ENCODE measurements around the gene TMEM187. TPM values are rescaled to one million over a fixed set of nuclear protein-coding genes. Genes with fewer than 3 reads are reported as not detected.

The TMEM187 gene
- total and polyA plus RNA-seq, 2 experiments from 2014 or later = 8.7 to 12.1 TPM

GRCh38 chrX:153960786-153961185 lies 11.8 kb upstream of the TMEM187 start:
- H4K20me1 ChIP-seq (ENCODE audit: insufficient read depth, poor library complexity, severe bottlenecking) = peaks cover 16% of the 10 kb centered on the region

GRCh38 chrX:153961292-153961691 lies 11.3 kb upstream of the TMEM187 start:
- no peaks in the 10 kb centered on the region for H3K27me3 ChIP-seq
- no peak overlapping the region for H3K27ac ChIP-seq
- H3K9me3 ChIP-seq (ENCODE audit: low read depth) = no peaks in the 10 kb centered on the region
- H2AFZ ChIP-seq = no peak overlapping the region
- H3K4me1 ChIP-seq (ENCODE audit: insufficient read depth) = no peaks in the 10 kb centered on the region
- H3K79me2 ChIP-seq = peaks cover 21% of the 10 kb centered on the region
- no peak overlapping the region for H3K4me2 ChIP-seq
- no peaks in the 10 kb centered on the region for H3K36me3 ChIP-seq (replicated peaks; ENCODE audit: insufficient read depth, low read depth)
- no peak for TF ChIP-seq EZH2phosphoT487 (IDR thresholded peaks at IDR 0.05; ENCODE audit: low read depth, severe bottlenecking, unreplicated experiment)
- TF ChIP-seq EZH2 (IDR thresholded peaks at IDR 0.05; ENCODE audit: borderline replicate concordance) = no peak
- no peak for TF ChIP-seq CTCF (IDR thresholded peaks at IDR 0.05; ENCODE audit: poor library complexity)
- no peak for DNase-seq (ENCODE audit: low spot score)
- H3K4me3 ChIP-seq = no peak overlapping the region
- WGBS (ENCODE audit: low lambda C conversion rate, missing lambda C conversion rate) = 92% methylated on average over 11 of the region's 11 CpGs
- H4K20me1 ChIP-seq (ENCODE audit: insufficient read depth, poor library complexity, severe bottlenecking) = peaks cover 19% of the 10 kb centered on the region
- no peaks in the 10 kb centered on the region for H3K9me2 ChIP-seq (replicated peaks; ENCODE audit: insufficient read depth)

More at GRCh38 chrX:153960786-153961185, 11.8 kb upstream of the TMEM187 start:
- H3K4me2 ChIP-seq = no peak overlapping the region
- H3K27ac ChIP-seq = no peak overlapping the region
- 92% methylated on average over 22 of the region's 22 CpGs for WGBS (ENCODE audit: low lambda C conversion rate, missing lambda C conversion rate)
- H3K79me2 ChIP-seq = peaks cover 16% of the 10 kb centered on the region
- no peak overlapping the region for H3K4me3 ChIP-seq
- no peak for TF ChIP-seq EZH2phosphoT487 (IDR thresholded peaks at IDR 0.05; ENCODE audit: low read depth, severe bottlenecking, unreplicated experiment)
- no peak for TF ChIP-seq CTCF (IDR thresholded peaks at IDR 0.05; ENCODE audit: poor library complexity)
- no peak for TF ChIP-seq EZH2 (IDR thresholded peaks at IDR 0.05; ENCODE audit: borderline replicate concordance)
- no peaks in the 10 kb centered on the region for H3K4me1 ChIP-seq (ENCODE audit: insufficient read depth)
- H3K9me3 ChIP-seq (ENCODE audit: low read depth) = no peaks in the 10 kb centered on the region
- H3K36me3 ChIP-seq (replicated peaks; ENCODE audit: insufficient read depth, low read depth) = no peaks in the 10 kb centered on the region
- DNase-seq (ENCODE audit: low spot score) = no peak
- no peaks in the 10 kb centered on the region for H3K9me2 ChIP-seq (replicated peaks; ENCODE audit: insufficient read depth)
- H2AFZ ChIP-seq = no peak overlapping the region
- no peaks in the 10 kb centered on the region for H3K27me3 ChIP-seq

- Histone ChIP-seq H3K27ac (no peak overlapping the region), H3K9me3 (ENCODE audit: low read depth) (no peaks in the 10 kb centered on the region), H3K4me2 (no peak overlapping the region), H4K20me1 (ENCODE audit: insufficient read depth, poor library complexity, severe bottlenecking) (peaks cover 37% of the 10 kb centered on the region), H3K79me2 (peaks cover 44% of the 10 kb centered on the region), H3K36me3 (replicated peaks; ENCODE audit: insufficient read depth, low read depth) (no peaks in the 10 kb centered on the region), H3K9me2 (replicated peaks; ENCODE audit: insufficient read depth) (no peaks in the 10 kb centered on the region), H3K27me3 (no peaks in the 10 kb centered on the region), H3K4me1 (ENCODE audit: insufficient read depth) (peaks cover 8% of the 10 kb centered on the region), H3K4me3 (no peak overlapping the region), H2AFZ (no peak overlapping the region)
- WGBS (ENCODE audit: low lambda C conversion rate, missing lambda C conversion rate) = 85% methylated on average over 12 of the region's 12 CpGs
- TF ChIP-seq CTCF (IDR thresholded peaks at IDR 0.05; ENCODE audit: poor library complexity) (no peak), EZH2 (IDR thresholded peaks at IDR 0.05; ENCODE audit: borderline replicate concordance) (no peak), EZH2phosphoT487 (IDR thresholded peaks at IDR 0.05; ENCODE audit: low read depth, severe bottlenecking, unreplicated experiment) (no peak)
- no peak for DNase-seq (ENCODE audit: low spot score)
These were observed 9.0 kb upstream of the TMEM187 start for GRCh38 chrX:153963546-153963945.

- Histone ChIP-seq H3K4me1 (ENCODE audit: insufficient read depth) (peaks cover 14% of the 10 kb centered on the region), H3K9me3 (ENCODE audit: low read depth) (no peaks in the 10 kb centered on the region), H2AFZ (no peak overlapping the region), H3K79me2 (peaks cover 49% of the 10 kb centered on the region), H3K27ac (no peak overlapping the region), H4K20me1 (ENCODE audit: insufficient read depth, poor library complexity, severe bottlenecking) (peaks cover 43% of the 10 kb centered on the region), H3K36me3 (replicated peaks; ENCODE audit: insufficient read depth, low read depth) (no peaks in the 10 kb centered on the region), H3K27me3 (no peaks in the 10 kb centered on the region), H3K4me3 (no peak overlapping the region), H3K9me2 (replicated peaks; ENCODE audit: insufficient read depth) (no peaks in the 10 kb centered on the region), H3K4me2 (no peak overlapping the region)
- 90% methylated on average over 14 of the region's 14 CpGs for WGBS (ENCODE audit: low lambda C conversion rate, missing lambda C conversion rate)
- TF ChIP-seq EZH2phosphoT487 (IDR thresholded peaks at IDR 0.05; ENCODE audit: low read depth, severe bottlenecking, unreplicated experiment) (no peak), EZH2 (IDR thresholded peaks at IDR 0.05; ENCODE audit: borderline replicate concordance) (no peak), CTCF (IDR thresholded peaks at IDR 0.05; ENCODE audit: poor library complexity) (no peak)
- no peak for DNase-seq (ENCODE audit: low spot score)
These were observed 8.4 kb upstream of the TMEM187 start for GRCh38 chrX:153964105-153964504.
